ENCODE results near the gene NFE2L2. TPM values are rescaled to one million over a fixed set of nuclear protein-coding genes. Genes with fewer than 3 reads are reported as not detected.

NFE2L2 gene
- total and polyA plus RNA-seq, 9 of the 15 experiments (the other 6 are each of a cell fraction or from before 2014, with no cell fraction given): 29.3 to 120 (median 59.3) TPM

DNA sequence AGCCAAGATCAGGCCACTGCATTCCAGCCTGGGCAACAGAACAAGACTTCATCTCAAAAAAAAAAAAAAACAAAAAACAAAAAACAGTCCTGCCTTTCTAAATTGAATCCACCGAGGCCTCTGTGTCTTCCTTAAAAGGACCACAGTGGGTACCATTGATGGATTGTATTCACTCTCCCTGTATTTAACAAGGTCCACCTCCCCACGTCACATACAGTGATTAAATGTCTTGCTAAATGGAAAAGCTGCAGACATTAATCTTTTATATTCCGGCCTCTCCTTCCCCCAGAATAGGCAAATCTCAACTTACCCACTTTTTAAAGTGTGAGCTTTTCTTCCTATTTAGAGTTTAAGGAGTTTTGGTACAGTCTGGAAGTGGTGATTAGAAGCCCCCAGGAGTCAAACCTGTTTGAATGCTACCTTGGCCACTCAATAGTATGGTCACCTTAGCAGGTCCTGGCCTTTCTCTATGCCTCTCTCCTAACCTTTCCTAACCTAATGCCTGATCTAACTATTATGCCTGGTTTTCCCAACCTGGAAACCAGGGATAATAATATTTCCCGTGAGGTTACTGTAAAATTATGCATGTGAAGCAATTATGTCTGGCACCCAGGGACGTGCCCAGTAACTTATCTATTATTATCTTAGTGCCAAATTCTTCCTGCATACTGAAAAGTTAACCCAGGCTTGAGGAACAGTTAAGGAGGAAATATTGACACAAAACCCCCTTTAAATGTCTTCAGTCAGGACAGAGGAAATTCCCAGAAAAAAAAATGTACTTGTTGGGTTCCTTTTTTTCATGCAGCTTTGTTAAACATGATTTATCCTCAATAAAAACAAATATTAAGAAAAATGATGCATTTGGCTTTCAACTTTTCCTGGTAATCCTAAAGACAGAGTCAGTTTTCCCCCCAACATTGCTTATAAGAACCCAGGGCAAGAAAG lies 3.1 kb downstream of the NFE2L2 start (continued):
- TF ChIP-seq, protein P1, sequence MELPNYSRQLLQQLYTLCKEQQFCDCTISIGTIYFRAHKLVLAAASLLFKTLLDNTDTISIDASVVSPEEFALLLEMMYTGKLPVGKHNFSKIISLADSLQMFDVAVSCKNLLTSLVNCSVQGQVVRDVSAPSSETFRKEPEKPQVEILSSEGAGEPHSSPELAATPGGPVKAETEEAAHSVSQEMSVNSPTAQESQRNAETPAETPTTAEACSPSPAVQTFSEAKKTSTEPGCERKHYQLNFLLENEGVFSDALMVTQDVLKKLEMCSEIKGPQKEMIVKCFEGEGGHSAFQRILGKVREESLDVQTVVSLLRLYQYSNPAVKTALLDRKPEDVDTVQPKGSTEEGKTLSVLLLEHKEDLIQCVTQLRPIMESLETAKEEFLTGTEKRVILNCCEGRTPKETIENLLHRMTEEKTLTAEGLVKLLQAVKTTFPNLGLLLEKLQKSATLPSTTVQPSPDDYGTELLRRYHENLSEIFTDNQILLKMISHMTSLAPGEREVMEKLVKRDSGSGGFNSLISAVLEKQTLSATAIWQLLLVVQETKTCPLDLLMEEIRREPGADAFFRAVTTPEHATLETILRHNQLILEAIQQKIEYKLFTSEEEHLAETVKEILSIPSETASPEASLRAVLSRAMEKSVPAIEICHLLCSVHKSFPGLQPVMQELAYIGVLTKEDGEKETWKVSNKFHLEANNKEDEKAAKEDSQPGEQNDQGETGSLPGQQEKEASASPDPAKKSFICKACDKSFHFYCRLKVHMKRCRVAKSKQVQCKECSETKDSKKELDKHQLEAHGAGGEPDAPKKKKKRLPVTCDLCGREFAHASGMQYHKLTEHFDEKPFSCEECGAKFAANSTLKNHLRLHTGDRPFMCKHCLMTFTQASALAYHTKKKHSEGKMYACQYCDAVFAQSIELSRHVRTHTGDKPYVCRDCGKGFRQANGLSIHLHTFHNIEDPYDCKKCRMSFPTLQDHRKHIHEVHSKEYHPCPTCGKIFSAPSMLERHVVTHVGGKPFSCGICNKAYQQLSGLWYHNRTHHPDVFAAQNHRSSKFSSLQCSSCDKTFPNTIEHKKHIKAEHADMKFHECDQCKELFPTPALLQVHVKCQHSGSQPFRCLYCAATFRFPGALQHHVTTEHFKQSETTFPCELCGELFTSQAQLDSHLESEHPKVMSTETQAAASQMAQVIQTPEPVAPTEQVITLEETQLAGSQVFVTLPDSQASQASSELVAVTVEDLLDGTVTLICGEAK (IDR thresholded peaks at IDR 0.05): 0 out of 2 replicates have a peak, but pooled peaks have one; percentile 11
- TF ChIP-seq, protein P1 (CRISPR knock-in tag; IDR thresholded peaks at IDR 0.05): no peak
- TF ChIP-seq U2AF1 (optimal IDR thresholded peaks at IDR 0.05; ENCODE audit: low read depth, low read length) (peak; percentile 20), C11orf30 (IDR thresholded peaks at IDR 0.05; ENCODE audit: low read depth) (0 out of 2 replicates have a peak, but pooled peaks have one; percentile 12), EZH2 (IDR thresholded peaks at IDR 0.05; ENCODE audit: borderline replicate concordance, low read depth, low read length) (no peak), ZNF436 (CRISPR knock-in tag; IDR thresholded peaks at IDR 0.05) (no peak), CCNT2 (IDR thresholded peaks at IDR 0.05; ENCODE audit: borderline replicate concordance, extremely low read depth, insufficient read length, low read depth, low read length) (peak; percentile 5), SMARCA4 (IDR thresholded peaks at IDR 0.05) (no peak)
- TF ChIP-seq, protein P2, sequence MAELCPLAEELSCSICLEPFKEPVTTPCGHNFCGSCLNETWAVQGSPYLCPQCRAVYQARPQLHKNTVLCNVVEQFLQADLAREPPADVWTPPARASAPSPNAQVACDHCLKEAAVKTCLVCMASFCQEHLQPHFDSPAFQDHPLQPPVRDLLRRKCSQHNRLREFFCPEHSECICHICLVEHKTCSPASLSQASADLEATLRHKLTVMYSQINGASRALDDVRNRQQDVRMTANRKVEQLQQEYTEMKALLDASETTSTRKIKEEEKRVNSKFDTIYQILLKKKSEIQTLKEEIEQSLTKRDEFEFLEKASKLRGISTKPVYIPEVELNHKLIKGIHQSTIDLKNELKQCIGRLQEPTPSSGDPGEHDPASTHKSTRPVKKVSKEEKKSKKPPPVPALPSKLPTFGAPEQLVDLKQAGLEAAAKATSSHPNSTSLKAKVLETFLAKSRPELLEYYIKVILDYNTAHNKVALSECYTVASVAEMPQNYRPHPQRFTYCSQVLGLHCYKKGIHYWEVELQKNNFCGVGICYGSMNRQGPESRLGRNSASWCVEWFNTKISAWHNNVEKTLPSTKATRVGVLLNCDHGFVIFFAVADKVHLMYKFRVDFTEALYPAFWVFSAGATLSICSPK (IDR thresholded peaks at IDR 0.05; ENCODE audit: borderline replicate concordance): no peak
- TF ChIP-seq, protein P3, sequence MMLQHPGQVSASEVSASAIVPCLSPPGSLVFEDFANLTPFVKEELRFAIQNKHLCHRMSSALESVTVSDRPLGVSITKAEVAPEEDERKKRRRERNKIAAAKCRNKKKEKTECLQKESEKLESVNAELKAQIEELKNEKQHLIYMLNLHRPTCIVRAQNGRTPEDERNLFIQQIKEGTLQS (IDR thresholded peaks at IDR 0.05): no peak
- TF ChIP-seq, protein P3 (CRISPR knock-in tag; conservative IDR thresholded peaks at IDR 0.05): no peak
- TF ChIP-seq, protein P4, sequence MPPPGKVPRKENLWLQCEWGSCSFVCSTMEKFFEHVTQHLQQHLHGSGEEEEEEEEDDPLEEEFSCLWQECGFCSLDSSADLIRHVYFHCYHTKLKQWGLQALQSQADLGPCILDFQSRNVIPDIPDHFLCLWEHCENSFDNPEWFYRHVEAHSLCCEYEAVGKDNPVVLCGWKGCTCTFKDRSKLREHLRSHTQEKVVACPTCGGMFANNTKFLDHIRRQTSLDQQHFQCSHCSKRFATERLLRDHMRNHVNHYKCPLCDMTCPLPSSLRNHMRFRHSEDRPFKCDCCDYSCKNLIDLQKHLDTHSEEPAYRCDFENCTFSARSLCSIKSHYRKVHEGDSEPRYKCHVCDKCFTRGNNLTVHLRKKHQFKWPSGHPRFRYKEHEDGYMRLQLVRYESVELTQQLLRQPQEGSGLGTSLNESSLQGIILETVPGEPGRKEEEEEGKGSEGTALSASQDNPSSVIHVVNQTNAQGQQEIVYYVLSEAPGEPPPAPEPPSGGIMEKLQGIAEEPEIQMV (tag; conservative IDR thresholded peaks at IDR 0.05; ENCODE audit: low read depth): no peak

Data from K562 (cell line).